Activated CD4-positive, CD25-positive, alpha-beta regulatory T cell treated with anti-CD3 and anti-CD28 coated beads, Interleukin-2, amount 50 U/mL, for 72 hours (primary cell): Measurements from ENCODE around the gene RBMS3.
"Not testable (repeated sequence)": the region's sequence is repeated elsewhere in the genome, so short reads cannot be mapped to it uniquely, and the experiment has no call there.

Source experiments
- DNase-seq: peaks from one replicate; pipeline ENCODE4 v3.0.0; 2021

The RBMS3 gene

GRCh38 chr3:29642393-29643033, 361.6 kb downstream of the RBMS3 start:
- no peak for DNase-seq

- no peak for DNase-seq
Measured at GRCh38 chr3:29643034-29643425, 362.2 kb downstream of the RBMS3 start.

- DNase-seq, result no peak
Measured at GRCh38 chr3:29644261-29644660, 363.4 kb downstream of the RBMS3 start.

GRCh38 chr3:29644956-29645636, 364.2 kb downstream of the RBMS3 start:
- DNase-seq, result no peak

GRCh38 chr3:29646043-29646442, 365.2 kb downstream of the RBMS3 start:
- DNase-seq, result no peak

GRCh38 chr3:29649815-29650547, 369.1 kb downstream of the RBMS3 start:
- DNase-seq, result no peak

GRCh38 chr3:29653680-29654079, 372.8 kb downstream of the RBMS3 start:
- no peak for DNase-seq

- DNase-seq, result no peak
Measured at GRCh38 chr3:29655015-29655747, 374.3 kb downstream of the RBMS3 start.

- no peak for DNase-seq
Measured at GRCh38 chr3:29665688-29666087, 384.8 kb downstream of the RBMS3 start.

- no peak for DNase-seq
Measured at GRCh38 chr3:29668233-29668632, 387.4 kb downstream of the RBMS3 start.

- DNase-seq, result no peak
Measured at GRCh38 chr3:29668728-29669127, 387.9 kb downstream of the RBMS3 start.

GRCh38 chr3:29670476-29670875, 389.6 kb downstream of the RBMS3 start:
- not testable (repeated sequence) for DNase-seq

- no peak for DNase-seq
Measured at GRCh38 chr3:29677421-29677820, 396.6 kb downstream of the RBMS3 start.

- no peak for DNase-seq
Measured at GRCh38 chr3:29679944-29680343, 399.1 kb downstream of the RBMS3 start.

- DNase-seq, result no peak
Measured at GRCh38 chr3:29683018-29683993, 402.4 kb downstream of the RBMS3 start.

GRCh38 chr3:29686889-29687592, 406.2 kb downstream of the RBMS3 start:
- no peak for DNase-seq

GRCh38 chr3:29690686-29691353, 409.9 kb downstream of the RBMS3 start:
- DNase-seq, result no peak

GRCh38 chr3:29693863-29694262, 413.0 kb downstream of the RBMS3 start:
- no peak for DNase-seq

GRCh38 chr3:29694331-29694730, 413.5 kb downstream of the RBMS3 start:
- DNase-seq, result no peak

GRCh38 chr3:29694783-29695182, 413.9 kb downstream of the RBMS3 start:
- no peak for DNase-seq

GRCh38 chr3:29695201-29695600, 414.3 kb downstream of the RBMS3 start:
- no peak for DNase-seq
